GM03348 (cell line): ENCODE data around the gene CLEC18A.
A peak's percentile ranks its signal among the peaks of the same experiment; 100 is the strongest.
"Not testable (repeated sequence)": the region's sequence is repeated elsewhere in the genome, so short reads cannot be mapped to it uniquely, and the experiment has no call there.

Experiments used
- DNase-seq: peaks from one replicate; pipeline ENCODE4 v3.0.0; 2012; ENCODE audit warnings: low spot score

CLEC18A gene

GRCh38 chr16:69930117-69930776 is 20.9 kb upstream of the CLEC18A start:
- DNase-seq, result peak; percentile 86

GRCh38 chr16:69931631-69932030 is 19.5 kb upstream of the CLEC18A start:
- no peak for DNase-seq

GRCh38 chr16:69932228-69932627 is 18.9 kb upstream of the CLEC18A start:
- no peak for DNase-seq

GRCh38 chr16:69932691-69933392 is 18.3 kb upstream of the CLEC18A start:
- no peak for DNase-seq

- no peak for DNase-seq
Measured at GRCh38 chr16:69934044-69934443, 17.1 kb upstream of the CLEC18A start.

GRCh38 chr16:69934751-69935150 is 16.4 kb upstream of the CLEC18A start:
- no peak for DNase-seq

- DNase-seq, result no peak
Measured at GRCh38 chr16:69935278-69935711, 15.8 kb upstream of the CLEC18A start.

- no peak for DNase-seq
Measured at GRCh38 chr16:69935740-69936139, 15.4 kb upstream of the CLEC18A start.

- no peak for DNase-seq
Measured at GRCh38 chr16:69936252-69936651, 14.9 kb upstream of the CLEC18A start.

- DNase-seq, result no peak
Measured at GRCh38 chr16:69936751-69937211, 14.4 kb upstream of the CLEC18A start.

- DNase-seq, result no peak
Measured at GRCh38 chr16:69937465-69937951, 13.6 kb upstream of the CLEC18A start.

GRCh38 chr16:69938981-69939820 is 11.9 kb upstream of the CLEC18A start:
- DNase-seq, result no peak

- no peak for DNase-seq
Measured at GRCh38 chr16:69939821-69940585, 11.1 kb upstream of the CLEC18A start.

GRCh38 chr16:69940676-69941075 is 10.5 kb upstream of the CLEC18A start:
- DNase-seq, result no peak

GRCh38 chr16:69941251-69942098 is 9.7 kb upstream of the CLEC18A start:
- DNase-seq, result no peak

GRCh38 chr16:69942099-69942491 is 9.0 kb upstream of the CLEC18A start:
- DNase-seq, result no peak

GRCh38 chr16:69942627-69943170 is 8.4 kb upstream of the CLEC18A start:
- DNase-seq, result no peak

- not testable (repeated sequence) for DNase-seq
Measured at GRCh38 chr16:69943241-69944036, 7.7 kb upstream of the CLEC18A start.

- not testable (repeated sequence) for DNase-seq
Measured at GRCh38 chr16:69950411-69950810, 723 bp upstream of the CLEC18A start.

GRCh38 chr16:69951672-69952031 is 518 bp downstream of the CLEC18A start:
- not testable (repeated sequence) for DNase-seq
